Panc1 (cell line): ENCODE results near the gene GATA5. TPM values are rescaled to one million over a fixed set of nuclear protein-coding genes. Genes with fewer than 3 reads are reported as not detected.
"Not testable (repeated sequence)": the region's sequence is repeated elsewhere in the genome, so short reads cannot be mapped to it uniquely, and the experiment has no call there.

Source experiments
- ATAC-seq: fragments of 200-7000 bp; cut with Tn5 transposase; 2 replicates; pipeline ENCODE4 v1.9.1; 2020; ENCODE audit warnings: mild to moderate bottlenecking, moderate library complexity
- BruUV-seq: library from RNA; stranded (reverse); fragments of 400-500 nt; replicated peaks from 2 replicates; lab custom pipeline; 2021; lab: Mats Ljungman, UMichigan
- CTCF ChIA-PET: fragments of 300-600 bp; sonication (Branson Sonifier 250); formaldehyde crosslinking; loops from one replicate; lab custom pipeline; 2022; ENCODE audit warnings: antibody characterized with exemption; lab: Charles Lee
- POLR2A ChIA-PET: fragments of 300-600 bp; sonication (Branson Sonifier 250); formaldehyde crosslinking; loops from one replicate; lab custom pipeline; 2022; ENCODE audit warnings: antibody characterized with exemption; lab: Charles Lee
- DNase-seq: peaks from one replicate; pipeline ENCODE4 v3.0.0-alpha.2; 2010; ENCODE audit warnings: low read depth, low spot score
- H3K27ac ChIP-seq: 2 replicates; pipeline ENCODE4 v1.5.1; 2011; ENCODE audit warnings: mild to moderate bottlenecking, low read length, inconsistent platforms
- H3K27me3 ChIP-seq: fragments of 200-500 bp; sonication (Bioruptor generic); 2 replicates; pipeline ENCODE4 v1.6.0; 2014; ENCODE audit warnings: low read length, inconsistent platforms; ENCODE audit not compliant: control insufficient read depth, insufficient read depth
- H3K36me3 ChIP-seq: fragments of 200-500 bp; sonication (Bioruptor generic); 2 replicates; pipeline ENCODE4 v1.5.1; 2014; ENCODE audit warnings: inconsistent platforms, mild to moderate bottlenecking, low read length, moderate library complexity; ENCODE audit not compliant: control insufficient read depth, insufficient read depth
- H3K4me1 ChIP-seq: 2 replicates; pipeline ENCODE4 v1.5.1; 2011; ENCODE audit warnings: inconsistent platforms, mild to moderate bottlenecking, low read length, moderate library complexity; ENCODE audit not compliant: control insufficient read depth, insufficient read depth
- H3K4me3 ChIP-seq, 2 experiments: 2 replicates each; pipeline ENCODE4 v1.5.1; 2011 to 2012; ENCODE audit warnings: low read depth in 2 of 2, low read length in 2 of 2, mild to moderate bottlenecking in 2 of 2, inconsistent platforms in 1 of 2, moderate library complexity in 1 of 2
- H3K9me3 ChIP-seq: fragments of 200-500 bp; sonication (Bioruptor generic); 2 replicates; pipeline ENCODE4 v1.5.1; 2014; ENCODE audit warnings: low read depth, mild to moderate bottlenecking, inconsistent platforms, low read length, moderate library complexity; ENCODE audit not compliant: control insufficient read depth, insufficient read depth
- CTCF ChIP-seq: fragments of 450-650 bp; IDR thresholded peaks from 2 replicates; pipeline ENCODE4 v1.5.1; 2017; ENCODE audit warnings: mild to moderate bottlenecking
- POLR2AphosphoS5 ChIP-seq: IDR thresholded peaks from 2 replicates; pipeline ENCODE4 v1.6.1; 2012; ENCODE audit warnings: mild to moderate bottlenecking, low read depth, low read length, moderate library complexity
- REST ChIP-seq, 2 experiments: IDR thresholded peaks; 2 replicates each; pipeline ENCODE4 v1.6.1; 2011 to 2012; ENCODE audit warnings: low read depth in 2 of 2, control low read depth in 1 of 2, low read length in 1 of 2, mild to moderate bottlenecking in 1 of 2, moderate library complexity in 1 of 2; ENCODE audit not compliant: insufficient read depth in 1 of 2
- SIN3A ChIP-seq: IDR thresholded peaks from 2 replicates; pipeline ENCODE4 v1.6.1; 2012; ENCODE audit warnings: low read depth, mild to moderate bottlenecking, low read length, moderate library complexity, borderline replicate concordance; ENCODE audit not compliant: insufficient read depth
- TCF7L2 ChIP-seq: IDR thresholded peaks from 2 replicates; pipeline ENCODE4 v1.6.1; 2011; ENCODE audit warnings: mild to moderate bottlenecking, low read depth, low read length, inconsistent platforms
- in situ Hi-C: cut with HindIII; loops from 2 replicates; pipeline ENCODE4 v1.10.0; 2016; ENCODE audit warnings: low sequenced_read_pairs, low pct_unique_long_range_greater_than_20kb
- intact Hi-C: fragments of 100-400 bp; cut with micrococcal nuclease; formaldehyde crosslinking; loops from one replicate; pipeline ENCODE4 v1.10.0; 2022; ENCODE audit not compliant: unreplicated experiment
- total RNA-seq: library from RNA; stranded (reverse); gene quantifications from one replicate; pipeline ENCODE4 v1.2.1, GENCODE V29; 2021; ENCODE audit not compliant: unreplicated experiment

Gene GATA5
- total RNA-seq, 1 experiment from 2014 or later: 53.2 TPM

DNA sequence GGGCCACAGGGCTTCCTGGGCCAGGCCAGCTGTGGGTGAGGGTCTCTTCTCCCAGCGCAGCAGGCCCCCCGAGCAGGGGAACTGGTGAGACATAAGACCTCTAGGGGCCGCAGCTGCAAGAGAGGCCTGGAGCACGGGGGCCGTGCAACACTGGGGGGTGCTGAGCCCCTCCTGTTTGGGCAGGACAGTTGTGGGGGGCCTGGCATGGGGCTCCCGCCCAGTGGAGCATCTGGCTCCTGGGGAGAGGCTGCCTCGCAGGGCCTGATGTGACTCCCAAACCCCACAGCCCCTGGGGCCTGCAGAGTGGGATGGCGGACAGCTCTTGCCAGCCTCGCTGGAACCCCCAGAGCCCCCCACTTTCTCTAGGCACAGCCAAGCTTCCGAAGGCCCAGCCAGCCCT, 16.9 kb upstream of the GATA5 start:
- in situ Hi-C loops (no loop called here), intact Hi-C loops (loop anchor here (5.0 kb wide), 1 partner anchor 115 kb away; no protein-coding TSS in a partner anchor)
- Histone ChIP-seq H3K4me1 (peaks cover 76% of the 10 kb centered on the region), H3K27me3 (no peaks in the 10 kb centered on the region), H3K36me3 (no peaks in the 10 kb centered on the region), H3K9me3 (no peaks in the 10 kb centered on the region), H3K27ac (peak overlapping the region; percentile 34; the same call in 1 of the 2 replicates), H3K4me3 (no peak overlapping the region)
- no TSS peak for BruUV-seq
- ChIA-PET POLR2A (no interaction called here), CTCF (interaction anchor here (1.4 kb wide), 1 partner anchor 298 kb away, joined by 4 read pairs; no protein-coding TSS in a partner anchor)
- no peak for ATAC-seq
- TF ChIP-seq CTCF (no peak), TCF7L2 (no peak), SIN3A (no peak), REST (IDR thresholded peaks at IDR 0.05; ENCODE audit: insufficient read depth in 1 of 2, low read depth in 2 of 2, low read length in 1 of 2) (no peak), POLR2AphosphoS5 (no peak)
- no peak for DNase-seq

- POLR2A ChIA-PET, H3K36me3 ChIP-seq, ATAC-seq, in situ Hi-C loops, H3K9me3 ChIP-seq, H3K4me3 ChIP-seq, H3K27me3 ChIP-seq, DNase-seq, CTCF ChIA-PET, BruUV-seq: not testable (repeated sequence)
- intact Hi-C loops: loop anchor here (5.0 kb wide), 1 partner anchor 117 kb away; no protein-coding TSS in a partner anchor
- H3K27ac ChIP-seq: peak overlapping the region; percentile 84
- H3K4me1 ChIP-seq: peaks cover 84% of the 10 kb centered on the region
Measured at GRCh38 chr20:62490783-62491182, 15.0 kb upstream of the GATA5 start.

DNA sequence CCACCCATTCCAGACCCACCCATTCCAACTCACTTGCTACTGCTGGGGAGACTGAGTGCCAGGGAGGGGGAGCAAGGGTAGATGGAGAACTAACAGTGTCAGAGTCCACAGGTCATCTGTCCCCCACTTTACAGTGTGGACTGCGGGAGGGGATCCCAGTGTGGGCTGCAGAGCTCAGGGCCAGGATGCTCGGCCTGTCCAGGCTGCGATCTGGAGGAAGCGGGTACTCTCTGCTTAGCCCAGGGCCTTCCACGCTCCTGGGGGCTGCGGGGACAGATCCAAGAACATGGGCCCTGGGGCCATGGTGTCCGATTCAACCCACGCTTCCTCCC, 14.1 kb upstream of the GATA5 start:
- H3K27ac ChIP-seq: peak overlapping the region; percentile 84
- POLR2A ChIA-PET: interaction anchor here (0.6 kb wide), 1 partner anchor 98 kb away, joined by 3 read pairs; no protein-coding TSS in a partner anchor
- intact Hi-C loops: loop anchor here (5.0 kb wide), 1 partner anchor 117 kb away; no protein-coding TSS in a partner anchor

More for the DNA sequence above, 14.1 kb upstream of the GATA5 start:
- Histone ChIP-seq H3K4me1 (peaks cover 84% of the 10 kb centered on the region), H3K36me3 (no peaks in the 10 kb centered on the region), H3K27me3 (no peaks in the 10 kb centered on the region), H3K9me3 (no peaks in the 10 kb centered on the region), H3K4me3 (no peak overlapping the region)
- CTCF ChIA-PET: no interaction called here
- no TSS peak for BruUV-seq
- in situ Hi-C loops: no loop called here
- TF ChIP-seq CTCF (no peak), REST (IDR thresholded peaks at IDR 0.05; ENCODE audit: insufficient read depth in 1 of 2, low read depth in 2 of 2, low read length in 1 of 2) (no peak), TCF7L2 (no peak), SIN3A (no peak), POLR2AphosphoS5 (no peak)
- DNase-seq (no peak), ATAC-seq (peak; percentile 18; the same call in 1 of the 2 replicates)
